Measurements from ENCODE around the gene LPP. TPM values are rescaled to one million over a fixed set of nuclear protein-coding genes. Genes with fewer than 3 reads are reported as not detected.
A peak's percentile ranks its signal among the peaks of the same experiment; 100 is the strongest.

The LPP gene
- total RNA-seq, 1 donor from 2014 or later: 222 TPM

DNA sequence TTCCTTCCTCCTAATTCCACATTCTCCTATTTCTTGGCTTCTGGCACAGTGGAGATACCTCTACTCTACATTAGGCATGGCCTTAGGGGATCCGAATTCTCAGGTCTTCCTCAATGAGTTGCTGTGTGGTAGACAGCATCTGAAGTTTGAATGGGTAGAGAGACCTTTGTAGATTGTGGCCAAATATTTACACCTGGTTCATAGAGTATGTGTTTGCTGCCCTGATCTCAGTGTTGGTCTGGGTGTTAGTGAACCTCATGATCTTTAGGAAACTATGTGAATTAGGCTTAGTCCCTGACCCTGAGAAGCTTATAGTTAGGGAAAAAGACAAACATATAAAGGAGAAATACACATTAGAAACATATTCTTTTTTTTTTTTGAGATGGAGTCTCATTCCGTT is 75.8 kb downstream of the LPP start:
- Histone ChIP-seq H3K36me3 (ENCODE audit: insufficient read depth, low read length) (peaks cover 24% of the 10 kb centered on the region), H3K4me3 (ENCODE audit: insufficient read depth, low read depth, low read length) (no peak overlapping the region), H3K9ac (ENCODE audit: low read length) (no peak overlapping the region), H2AFZ (ENCODE audit: low read depth, low read length) (no peak overlapping the region), H3K4me1 (ENCODE audit: insufficient read depth, low read length) (peaks cover 22% of the 10 kb centered on the region), H3K4me2 (ENCODE audit: low read length) (no peak overlapping the region), H3K9me3 (ENCODE audit: insufficient read depth, low read depth, low read length) (no peaks in the 10 kb centered on the region), H4K20me1 (ENCODE audit: insufficient read depth, low read length) (peaks cover 75% of the 10 kb centered on the region), H3K79me2 (ENCODE audit: insufficient read depth, low read length) (peaks cover 95% of the 10 kb centered on the region), H3K27ac (ENCODE audit: low read depth, low read length) (no peak overlapping the region), H3K27me3 (ENCODE audit: insufficient read depth, low read length) (no peaks in the 10 kb centered on the region)
- TF ChIP-seq, protein P1, sequence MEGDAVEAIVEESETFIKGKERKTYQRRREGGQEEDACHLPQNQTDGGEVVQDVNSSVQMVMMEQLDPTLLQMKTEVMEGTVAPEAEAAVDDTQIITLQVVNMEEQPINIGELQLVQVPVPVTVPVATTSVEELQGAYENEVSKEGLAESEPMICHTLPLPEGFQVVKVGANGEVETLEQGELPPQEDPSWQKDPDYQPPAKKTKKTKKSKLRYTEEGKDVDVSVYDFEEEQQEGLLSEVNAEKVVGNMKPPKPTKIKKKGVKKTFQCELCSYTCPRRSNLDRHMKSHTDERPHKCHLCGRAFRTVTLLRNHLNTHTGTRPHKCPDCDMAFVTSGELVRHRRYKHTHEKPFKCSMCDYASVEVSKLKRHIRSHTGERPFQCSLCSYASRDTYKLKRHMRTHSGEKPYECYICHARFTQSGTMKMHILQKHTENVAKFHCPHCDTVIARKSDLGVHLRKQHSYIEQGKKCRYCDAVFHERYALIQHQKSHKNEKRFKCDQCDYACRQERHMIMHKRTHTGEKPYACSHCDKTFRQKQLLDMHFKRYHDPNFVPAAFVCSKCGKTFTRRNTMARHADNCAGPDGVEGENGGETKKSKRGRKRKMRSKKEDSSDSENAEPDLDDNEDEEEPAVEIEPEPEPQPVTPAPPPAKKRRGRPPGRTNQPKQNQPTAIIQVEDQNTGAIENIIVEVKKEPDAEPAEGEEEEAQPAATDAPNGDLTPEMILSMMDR (IDR thresholded peaks at IDR 0.05; ENCODE audit: insufficient read depth, low read depth, low read length): no peak
- no peak for TF ChIP-seq EZH2 (IDR thresholded peaks at IDR 0.05; ENCODE audit: insufficient read depth, low read length)
- H3K4me3 Mint-ChIP-seq (ENCODE audit: unreplicated experiment): no peak overlapping the region
- peaks cover 30% of the 10 kb centered on the region for H3K36me3 Mint-ChIP-seq (ENCODE audit: low read depth, unreplicated experiment)
- H3K4me1 Mint-ChIP-seq (ENCODE audit: low read depth, unreplicated experiment): peaks cover 31% of the 10 kb centered on the region
- no peaks in the 10 kb centered on the region for H3K9me3 Mint-ChIP-seq (ENCODE audit: unreplicated experiment)
- no peak for DNase-seq (ENCODE audit: low read depth)
- H3K27me3 Mint-ChIP-seq (ENCODE audit: low read depth, unreplicated experiment): no peaks in the 10 kb centered on the region
- no peak for FAIRE-seq
- no peak overlapping the region for H3K27ac Mint-ChIP-seq (ENCODE audit: unreplicated experiment)

DNA sequence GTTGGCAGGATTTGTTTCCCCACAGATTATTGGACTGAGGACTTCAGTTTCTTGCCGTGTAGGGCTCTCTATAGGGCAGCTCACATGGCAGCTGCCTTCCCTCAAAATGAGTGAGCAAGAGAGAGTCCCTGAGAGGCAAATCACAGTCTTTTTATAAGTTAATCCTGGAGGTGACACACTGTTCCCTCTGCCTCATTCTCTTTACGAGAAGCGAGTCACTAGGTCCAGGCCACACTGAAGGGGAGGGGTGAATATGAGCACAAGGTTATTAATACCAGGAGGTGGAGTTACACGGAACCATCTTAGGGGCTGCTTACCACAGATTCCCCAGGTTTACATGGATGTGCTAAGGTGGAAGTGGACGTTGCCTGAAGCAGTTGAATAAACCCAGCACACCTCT is 77.0 kb downstream of the LPP start:
- no peak overlapping the region for H3K4me3 ChIP-seq (ENCODE audit: insufficient read depth, low read depth, low read length)
- H3K9ac ChIP-seq (ENCODE audit: low read length): no peak overlapping the region
- no peaks in the 10 kb centered on the region for H3K27me3 Mint-ChIP-seq (ENCODE audit: low read depth, unreplicated experiment)
- no peak overlapping the region for H3K4me2 ChIP-seq (ENCODE audit: low read length)
- H2AFZ ChIP-seq (ENCODE audit: low read depth, low read length): no peak overlapping the region
- peak; percentile 40 for DNase-seq (ENCODE audit: low read depth)
- H4K20me1 ChIP-seq (ENCODE audit: insufficient read depth, low read length): peaks cover 76% of the 10 kb centered on the region
- peak overlapping the region; percentile 43 for H3K27ac ChIP-seq (ENCODE audit: low read depth, low read length)
- peaks cover 27% of the 10 kb centered on the region for H3K4me1 ChIP-seq (ENCODE audit: insufficient read depth, low read length)
- no peak for TF ChIP-seq EZH2 (IDR thresholded peaks at IDR 0.05; ENCODE audit: insufficient read depth, low read length)
- TF ChIP-seq, protein P1 (IDR thresholded peaks at IDR 0.05; ENCODE audit: insufficient read depth, low read depth, low read length): no peak
- peaks cover 20% of the 10 kb centered on the region for H3K36me3 ChIP-seq (ENCODE audit: insufficient read depth, low read length)
- peaks cover 95% of the 10 kb centered on the region for H3K79me2 ChIP-seq (ENCODE audit: insufficient read depth, low read length)
- H3K9me3 Mint-ChIP-seq (ENCODE audit: unreplicated experiment): no peaks in the 10 kb centered on the region
- H3K27me3 ChIP-seq (ENCODE audit: insufficient read depth, low read length): no peaks in the 10 kb centered on the region
- peak overlapping the region; percentile 82 for H3K27ac Mint-ChIP-seq (ENCODE audit: unreplicated experiment)
- peaks cover 28% of the 10 kb centered on the region for H3K36me3 Mint-ChIP-seq (ENCODE audit: low read depth, unreplicated experiment)
- H3K4me3 Mint-ChIP-seq (ENCODE audit: unreplicated experiment): no peak overlapping the region
- peaks cover 40% of the 10 kb centered on the region for H3K4me1 Mint-ChIP-seq (ENCODE audit: low read depth, unreplicated experiment)
- no peak for FAIRE-seq
- no peaks in the 10 kb centered on the region for H3K9me3 ChIP-seq (ENCODE audit: insufficient read depth, low read depth, low read length)

DNA sequence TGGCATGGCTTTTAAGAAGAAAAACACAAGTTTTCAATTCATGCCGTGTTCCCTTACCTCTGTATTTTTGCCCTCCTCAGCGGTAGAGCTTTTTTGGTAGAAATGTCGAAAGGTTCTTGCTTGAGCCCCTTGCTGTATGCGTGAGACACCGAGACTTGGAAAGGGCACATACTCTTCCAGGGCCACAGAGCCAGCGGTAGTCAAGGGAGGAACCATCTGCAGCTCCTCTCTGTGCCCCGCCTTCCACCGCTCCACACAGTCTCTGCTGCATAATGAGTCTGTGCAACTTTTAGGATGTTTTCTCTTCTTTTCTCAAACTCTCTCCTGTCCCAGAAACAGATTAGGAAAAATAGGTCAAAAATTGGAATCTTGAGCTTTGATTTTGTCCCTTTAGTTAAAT is 77.5 kb downstream of the LPP start:
- peaks cover 77% of the 10 kb centered on the region for H4K20me1 ChIP-seq (ENCODE audit: insufficient read depth, low read length)
- H3K4me1 ChIP-seq (ENCODE audit: insufficient read depth, low read length): peaks cover 30% of the 10 kb centered on the region
- no peak overlapping the region for H3K4me3 ChIP-seq (ENCODE audit: insufficient read depth, low read depth, low read length)
- DNase-seq (ENCODE audit: low read depth) (no peak), FAIRE-seq (no peak)
- peaks cover 40% of the 10 kb centered on the region for H3K4me1 Mint-ChIP-seq (ENCODE audit: low read depth, unreplicated experiment)
- no peak overlapping the region for H3K9ac ChIP-seq (ENCODE audit: low read length)
- H3K4me3 Mint-ChIP-seq (ENCODE audit: unreplicated experiment): no peak overlapping the region
- TF ChIP-seq EZH2 (IDR thresholded peaks at IDR 0.05; ENCODE audit: insufficient read depth, low read length): no peak
- TF ChIP-seq, protein P1 (IDR thresholded peaks at IDR 0.05; ENCODE audit: insufficient read depth, low read depth, low read length): no peak
- peaks cover 20% of the 10 kb centered on the region for H3K36me3 ChIP-seq (ENCODE audit: insufficient read depth, low read length)
- H3K27me3 Mint-ChIP-seq (ENCODE audit: low read depth, unreplicated experiment): no peaks in the 10 kb centered on the region
- H2AFZ ChIP-seq (ENCODE audit: low read depth, low read length): no peak overlapping the region
- no peaks in the 10 kb centered on the region for H3K9me3 Mint-ChIP-seq (ENCODE audit: unreplicated experiment)
- peaks cover 28% of the 10 kb centered on the region for H3K36me3 Mint-ChIP-seq (ENCODE audit: low read depth, unreplicated experiment)
- H3K4me2 ChIP-seq (ENCODE audit: low read length): no peak overlapping the region
- no peaks in the 10 kb centered on the region for H3K27me3 ChIP-seq (ENCODE audit: insufficient read depth, low read length)
- no peaks in the 10 kb centered on the region for H3K9me3 ChIP-seq (ENCODE audit: insufficient read depth, low read depth, low read length)
- no peak overlapping the region for H3K27ac Mint-ChIP-seq (ENCODE audit: unreplicated experiment)
- H3K79me2 ChIP-seq (ENCODE audit: insufficient read depth, low read length): peaks cover 95% of the 10 kb centered on the region
- peak overlapping the region; percentile 2 for H3K27ac ChIP-seq (ENCODE audit: low read depth, low read length)
